H54 (cell line): ENCODE data around the gene MSX1.

Experiments
- DNase-seq: peaks from one replicate; pipeline ENCODE4 v3.0.0; 2011; ENCODE audit warnings: low spot score, mixed read lengths; ENCODE audit not compliant: insufficient read length
- FAIRE-seq: peaks from 3 replicates; lab custom pipeline; 2011; peaks lifted over from hg19 to GRCh38; lab: Jason Lieb, UNC
- POLR2A ChIP-seq: IDR thresholded peaks from 2 replicates; pipeline ENCODE4 v1.6.1; 2011; ENCODE audit warnings: low read depth, mild to moderate bottlenecking, low read length

MSX1 gene

DNA sequence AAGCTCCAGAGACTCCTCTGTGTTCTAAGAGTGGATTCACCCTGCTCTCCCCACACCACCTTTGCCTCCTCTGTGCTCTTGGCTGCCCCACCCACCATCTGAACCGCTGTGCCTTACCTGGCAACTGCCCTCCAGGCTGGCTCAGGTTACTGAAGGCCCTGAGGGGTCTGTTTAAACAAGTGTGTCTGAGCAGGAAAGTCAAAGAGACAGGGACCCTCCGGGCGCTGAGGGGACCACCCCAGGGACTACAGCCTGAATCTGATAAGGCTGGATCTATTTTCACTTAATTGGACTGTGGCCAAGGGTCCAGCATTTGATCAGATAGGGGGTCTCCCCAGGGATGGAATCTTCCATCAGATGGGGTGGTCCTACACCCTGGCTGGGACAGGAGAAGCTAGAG lies 10.4 kb upstream of the MSX1 start:
- no peak for FAIRE-seq
- TF ChIP-seq POLR2A, result no peak
- DNase-seq, result no peak

DNA sequence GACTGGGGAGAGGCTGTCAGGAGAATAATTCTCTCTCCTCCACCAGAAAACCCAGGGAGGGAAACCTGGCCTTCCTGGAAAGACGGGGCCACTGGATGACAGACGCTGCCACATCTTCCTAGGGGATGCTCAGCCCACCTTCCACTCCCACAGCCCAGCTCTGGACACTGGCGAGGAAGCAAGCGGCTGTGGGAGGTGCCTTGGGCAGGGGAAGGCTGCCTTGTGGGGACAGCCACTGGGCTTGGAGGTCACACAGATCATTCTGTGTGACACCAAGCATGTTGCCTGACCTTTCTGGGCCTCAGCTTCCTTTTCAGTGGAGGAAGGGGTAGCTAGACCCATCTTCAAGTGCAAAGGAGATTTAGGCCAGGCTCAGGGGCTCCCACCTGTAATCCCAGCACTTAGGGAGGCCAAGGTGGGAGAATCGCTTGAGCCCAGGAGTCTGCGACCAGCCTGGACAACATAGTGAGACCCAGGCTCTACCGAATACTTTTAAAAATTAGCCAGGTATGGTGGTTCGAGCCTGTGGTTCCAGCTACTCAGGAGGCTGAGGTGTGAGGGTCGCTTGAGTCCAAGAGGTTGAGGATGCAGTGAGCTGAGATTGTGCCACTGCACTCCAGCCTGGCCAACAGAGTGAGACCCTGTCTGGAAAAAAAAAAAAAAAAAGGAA lies 9.8 kb upstream of the MSX1 start:
- FAIRE-seq (no peak), DNase-seq (no peak)
- TF ChIP-seq POLR2A, result no peak

DNA sequence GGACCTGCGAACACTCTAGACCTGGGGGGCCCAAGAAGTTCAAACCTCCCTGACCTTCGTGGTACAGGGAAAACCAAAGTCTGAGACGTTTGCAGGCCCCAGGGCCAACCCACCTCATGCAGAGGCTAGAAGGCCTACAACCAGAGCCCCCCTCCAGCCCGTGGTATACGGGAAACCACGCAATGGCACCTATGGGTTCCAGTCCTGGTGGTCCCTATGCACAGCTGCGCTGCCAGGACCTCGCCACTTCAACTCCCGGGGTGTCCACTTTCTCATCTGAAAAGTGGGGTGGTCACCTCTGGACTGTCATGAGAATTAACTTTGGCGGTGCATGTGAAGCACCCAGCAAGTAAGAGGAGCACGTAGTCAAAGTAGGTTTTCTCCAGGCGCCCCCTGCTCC lies 8.4 kb upstream of the MSX1 start:
- DNase-seq (no peak), FAIRE-seq (no peak)
- no peak for TF ChIP-seq POLR2A

DNA sequence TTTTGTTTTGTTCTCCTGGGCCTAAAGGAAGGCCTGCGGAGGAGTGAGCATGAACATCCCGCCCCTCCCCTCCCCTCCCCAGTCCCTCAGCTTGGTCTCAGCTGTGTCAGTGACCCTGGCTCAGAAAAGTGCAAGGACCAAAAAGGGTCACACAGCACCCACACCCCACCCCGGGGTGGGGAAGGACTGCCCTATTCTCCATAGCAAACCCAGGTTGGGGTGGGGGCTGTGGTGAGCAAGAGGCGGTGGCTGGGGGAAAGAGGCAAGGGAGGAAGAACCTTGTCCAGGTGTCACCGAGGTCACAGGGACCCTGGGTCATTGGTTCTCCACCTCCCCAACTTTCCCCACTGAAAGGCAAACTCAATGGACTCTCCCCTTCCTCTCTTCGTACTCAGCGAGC lies 7.6 kb upstream of the MSX1 start:
- no peak for TF ChIP-seq POLR2A
- no peak for FAIRE-seq
- no peak for DNase-seq

DNA sequence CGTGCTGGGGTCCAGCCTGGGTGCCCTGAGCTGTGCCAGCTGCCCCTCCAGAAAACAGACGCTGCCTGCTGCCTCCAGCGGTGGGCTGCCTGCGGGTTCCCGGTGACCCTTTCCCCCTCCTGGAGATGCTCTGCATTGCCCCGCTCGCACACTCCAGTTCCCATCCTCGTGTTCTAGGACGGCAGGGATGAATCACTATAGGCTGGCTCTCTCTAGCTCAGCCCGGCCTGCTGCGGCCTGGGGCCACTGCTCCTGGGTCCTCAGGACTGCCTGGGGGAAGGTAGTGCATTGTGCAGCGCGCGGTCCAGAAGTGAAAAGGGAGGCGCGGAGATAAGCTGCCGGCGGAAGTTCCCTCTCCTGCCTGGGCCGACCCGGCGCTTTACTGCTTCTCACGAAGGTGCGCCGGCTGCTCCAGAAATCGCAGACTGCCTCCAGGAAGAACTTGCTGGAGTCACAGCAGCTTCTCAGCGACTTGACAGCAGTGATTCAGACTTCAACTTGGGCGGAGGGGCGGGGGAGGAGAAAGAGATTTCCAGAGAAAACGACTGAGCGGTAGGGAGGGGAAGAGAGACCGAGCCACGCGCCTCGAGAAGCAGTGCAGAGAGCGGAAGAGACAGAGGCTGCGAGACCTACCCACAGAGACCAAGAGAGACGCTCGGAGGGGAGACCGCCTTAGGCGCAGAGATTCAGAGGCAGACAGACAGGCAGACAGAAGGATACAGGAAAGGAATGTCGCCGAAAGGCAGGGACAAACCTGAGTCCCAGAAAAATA lies 6.7 kb upstream of the MSX1 start:
- TF ChIP-seq POLR2A, result no peak
- DNase-seq (no peak), FAIRE-seq (no peak)

DNA sequence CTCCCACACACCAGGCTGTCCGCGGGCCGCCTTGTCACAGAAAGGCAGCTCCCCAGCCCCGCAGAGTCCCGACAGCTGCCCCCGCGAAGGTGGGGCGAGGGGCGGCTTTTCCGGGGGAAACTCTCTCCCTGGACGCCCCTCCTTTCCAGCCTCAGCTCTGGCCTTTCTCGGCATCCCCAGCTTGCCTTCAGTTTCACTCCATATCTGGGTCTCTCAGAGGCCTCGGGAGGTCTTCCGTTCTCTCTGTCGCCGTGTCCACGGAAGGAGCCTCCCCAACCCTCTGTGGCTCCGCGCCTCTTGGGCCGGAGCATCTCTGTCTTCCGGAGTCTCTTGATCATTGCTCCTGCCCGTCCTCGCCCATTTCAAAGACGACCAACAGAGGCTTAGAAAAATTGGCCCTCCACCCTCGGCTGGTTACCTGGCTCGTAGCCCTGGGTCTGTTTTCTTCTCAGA lies 6.1 kb upstream of the MSX1 start:
- no peak for TF ChIP-seq POLR2A
- DNase-seq (no peak), FAIRE-seq (no peak)

DNA sequence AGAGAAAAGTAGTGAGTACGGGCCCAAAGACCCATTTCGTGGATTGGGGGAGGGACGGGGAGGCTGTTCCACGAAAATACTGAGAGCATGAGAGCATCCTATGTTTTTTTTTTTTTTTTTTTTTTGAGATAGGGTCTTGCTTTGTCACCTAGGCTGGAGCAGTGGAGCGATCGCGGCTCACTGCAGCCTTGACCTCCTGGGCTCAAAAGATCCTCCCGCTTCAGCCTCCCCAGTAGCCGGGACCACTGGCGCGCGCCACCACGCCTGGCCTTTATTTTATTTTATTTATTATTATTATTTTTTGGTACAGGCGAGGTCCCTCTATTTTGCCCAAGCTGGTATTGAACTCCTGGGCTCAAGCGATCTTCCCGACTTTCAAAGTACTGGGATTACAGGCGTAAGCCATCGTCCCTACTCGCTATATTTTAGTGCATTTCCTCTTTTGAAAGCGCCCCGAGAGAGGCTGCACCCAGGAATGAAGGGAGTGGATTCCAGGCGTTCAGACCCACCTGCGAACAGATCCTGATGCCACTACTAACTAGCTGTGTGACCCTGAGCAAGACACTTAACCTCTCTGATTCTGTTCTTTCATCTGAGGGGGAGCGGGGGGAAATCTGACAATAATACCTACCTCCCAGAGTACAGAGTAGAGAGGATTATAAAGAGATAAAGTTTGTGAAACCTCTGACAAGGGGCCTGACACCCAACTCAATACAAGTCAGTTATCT lies 5.4 kb upstream of the MSX1 start:
- FAIRE-seq, result no peak
- no peak for TF ChIP-seq POLR2A
- DNase-seq, result no peak

DNA sequence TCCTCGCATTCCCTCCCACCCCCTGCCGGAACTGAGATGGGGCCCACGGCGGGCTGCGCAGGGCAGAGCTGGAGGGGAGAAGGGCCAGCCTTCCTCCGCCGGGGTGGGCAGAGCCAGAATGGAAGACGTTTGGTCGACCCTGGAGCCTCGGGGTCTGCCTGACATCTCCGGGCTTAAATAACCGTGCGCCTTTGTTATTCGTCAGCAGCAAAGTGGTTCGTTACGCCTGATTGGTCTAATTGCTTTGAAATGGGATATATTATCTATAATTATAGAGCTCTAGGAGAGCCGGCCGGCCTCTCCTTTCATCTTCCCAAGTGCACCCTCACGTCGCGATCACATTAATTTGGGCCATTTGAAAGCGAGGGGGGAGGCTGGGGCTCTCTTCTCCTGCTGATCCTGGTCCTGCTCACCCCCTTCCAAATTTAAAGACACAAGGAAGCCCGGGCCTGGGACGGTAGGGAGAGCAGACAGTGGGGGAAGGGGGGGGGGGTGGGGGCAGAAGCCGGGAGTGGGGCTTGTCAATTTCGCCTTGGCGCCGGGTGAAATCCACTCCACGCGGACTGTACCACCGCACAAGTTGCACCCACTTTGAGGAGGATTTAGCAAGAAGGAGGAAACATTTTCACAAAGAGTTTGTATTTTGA lies 4.7 kb upstream of the MSX1 start:
- TF ChIP-seq POLR2A, result no peak
- FAIRE-seq (no peak), DNase-seq (no peak)

DNA sequence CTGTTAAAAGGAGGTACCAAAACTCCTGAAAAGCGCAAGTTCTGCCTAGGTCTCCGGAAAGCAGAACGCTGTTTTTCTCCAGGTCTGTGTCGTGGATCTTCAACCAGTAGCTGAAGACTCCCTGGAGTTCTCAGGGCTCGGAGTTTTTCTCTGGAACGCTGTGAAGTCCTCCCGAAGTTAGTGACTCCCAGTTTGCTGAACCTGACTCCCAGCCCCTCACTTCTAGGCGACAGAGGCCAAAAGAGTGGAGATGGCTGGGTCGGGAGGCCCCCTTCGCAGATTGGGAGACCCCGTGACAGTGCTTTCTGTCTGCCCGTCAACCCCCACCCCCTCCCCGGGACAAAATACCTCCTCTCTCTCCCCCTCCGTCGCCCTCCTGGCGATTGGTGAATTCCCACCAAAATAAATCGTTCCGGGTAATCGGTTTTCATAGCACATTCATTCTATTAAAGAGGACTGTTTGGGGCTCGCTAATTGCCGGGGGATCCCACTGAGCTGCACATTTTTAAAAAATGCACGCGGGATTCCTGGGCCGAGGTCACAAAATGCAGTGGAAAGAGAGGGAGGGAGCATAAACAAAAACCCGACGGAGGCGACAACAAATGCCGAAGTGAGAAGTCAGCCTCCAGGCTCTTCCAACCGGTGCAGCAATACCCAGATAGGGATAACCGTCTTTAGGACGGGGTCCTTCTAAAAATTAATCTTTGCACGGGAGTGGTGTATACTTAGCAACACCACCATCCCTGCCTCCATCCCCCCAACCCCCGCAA lies 4.0 kb upstream of the MSX1 start:
- FAIRE-seq (no peak), DNase-seq (no peak)
- TF ChIP-seq POLR2A, result no peak

DNA sequence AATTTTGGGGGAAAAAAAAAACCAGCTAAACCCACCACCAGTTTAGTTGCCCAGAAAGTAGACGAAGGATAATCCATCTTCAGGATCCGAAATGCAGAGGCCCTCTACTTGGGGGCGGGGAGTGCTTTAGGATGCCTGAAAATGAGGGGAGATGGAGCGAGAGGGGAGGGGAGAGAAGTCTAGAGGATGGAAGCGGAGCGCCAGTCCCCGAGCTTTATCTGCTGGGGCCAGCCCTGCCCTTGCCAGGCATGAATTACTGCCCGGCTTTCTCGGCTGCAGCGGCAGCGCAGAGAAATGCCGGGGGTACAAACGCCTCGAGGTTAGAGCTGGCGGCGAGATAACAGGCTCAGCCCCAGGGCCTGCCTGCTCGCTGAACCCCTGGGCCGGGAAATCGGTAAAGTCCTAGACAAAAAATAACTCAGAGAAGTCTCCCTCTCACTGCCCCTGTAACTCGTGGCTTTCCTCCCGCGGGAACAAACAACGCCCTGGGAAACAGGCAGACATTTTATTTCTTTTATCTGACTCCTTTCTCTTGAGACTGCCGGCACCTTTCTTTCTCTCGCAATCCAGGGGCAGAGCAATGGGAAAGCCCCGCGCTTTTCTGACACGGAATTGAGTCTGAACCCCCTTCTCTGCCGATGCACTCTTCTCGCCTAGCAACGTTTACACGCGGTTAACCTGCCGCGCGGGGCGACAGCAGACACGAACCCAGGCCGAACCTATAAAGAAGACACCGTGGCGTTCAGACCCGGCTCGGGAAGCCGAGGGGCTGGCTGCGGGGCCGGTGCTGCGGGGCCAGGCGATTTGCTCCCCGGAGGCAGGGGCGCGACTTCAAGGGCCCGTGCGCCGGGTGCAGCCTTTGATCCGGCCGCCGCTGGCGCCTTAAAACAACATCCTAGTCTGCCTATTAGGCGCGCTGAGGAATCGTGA lies 3.1 kb upstream of the MSX1 start:
- no peak for TF ChIP-seq POLR2A
- DNase-seq (no peak), FAIRE-seq (no peak)

DNA sequence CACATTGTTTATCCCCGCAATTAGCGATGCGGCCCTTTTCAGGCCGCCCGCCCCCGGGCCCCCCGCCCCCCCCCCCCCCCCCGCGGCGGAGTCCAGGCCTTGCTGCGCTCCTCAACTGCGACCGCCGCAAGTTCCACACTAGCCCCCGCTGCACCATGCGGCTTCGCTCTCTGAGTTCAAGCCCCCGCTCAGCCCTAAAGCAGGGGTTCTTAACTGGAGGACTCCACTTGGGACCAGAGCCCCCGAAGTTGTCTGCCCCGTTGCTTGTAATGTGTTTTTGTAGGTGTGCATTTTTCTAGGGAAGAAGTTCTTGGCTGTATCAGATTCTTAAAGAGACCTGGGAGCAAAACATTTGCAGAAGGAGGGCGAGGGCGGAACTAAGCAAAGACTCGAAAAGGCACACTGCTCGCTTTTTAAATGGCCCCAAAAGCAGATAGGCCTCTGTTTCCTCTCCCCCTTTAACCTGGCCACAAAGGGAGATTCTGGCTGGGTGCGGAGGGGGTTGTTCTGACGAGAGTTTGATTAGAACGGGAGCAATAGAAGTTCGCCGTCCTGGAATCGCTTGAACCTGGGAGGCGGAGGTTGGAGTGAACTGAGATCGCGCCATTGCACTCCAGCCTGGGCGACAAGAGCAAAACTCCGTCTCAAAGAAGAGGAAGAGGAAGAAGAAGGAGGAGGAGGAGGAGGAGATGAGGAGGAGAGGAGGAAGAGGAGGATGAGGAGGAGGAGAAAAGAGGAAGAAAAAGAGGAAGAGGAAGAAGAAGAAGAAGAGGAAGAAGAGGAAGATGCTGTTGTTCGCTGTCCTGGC lies 2.3 kb upstream of the MSX1 start:
- FAIRE-seq (no peak), DNase-seq (no peak)
- TF ChIP-seq POLR2A, result no peak
